HG02642 (cell line): ENCODE measurements around the gene RAD9A.

Experiments
- ATAC-seq: cut with Tn5 transposase; IDR thresholded peaks from one replicate; pipeline ENCODE4 v1.9.1; 2021; ENCODE audit warnings: mild to moderate bottlenecking; ENCODE audit not compliant: unreplicated experiment, poor library complexity

Gene RAD9A

DNA sequence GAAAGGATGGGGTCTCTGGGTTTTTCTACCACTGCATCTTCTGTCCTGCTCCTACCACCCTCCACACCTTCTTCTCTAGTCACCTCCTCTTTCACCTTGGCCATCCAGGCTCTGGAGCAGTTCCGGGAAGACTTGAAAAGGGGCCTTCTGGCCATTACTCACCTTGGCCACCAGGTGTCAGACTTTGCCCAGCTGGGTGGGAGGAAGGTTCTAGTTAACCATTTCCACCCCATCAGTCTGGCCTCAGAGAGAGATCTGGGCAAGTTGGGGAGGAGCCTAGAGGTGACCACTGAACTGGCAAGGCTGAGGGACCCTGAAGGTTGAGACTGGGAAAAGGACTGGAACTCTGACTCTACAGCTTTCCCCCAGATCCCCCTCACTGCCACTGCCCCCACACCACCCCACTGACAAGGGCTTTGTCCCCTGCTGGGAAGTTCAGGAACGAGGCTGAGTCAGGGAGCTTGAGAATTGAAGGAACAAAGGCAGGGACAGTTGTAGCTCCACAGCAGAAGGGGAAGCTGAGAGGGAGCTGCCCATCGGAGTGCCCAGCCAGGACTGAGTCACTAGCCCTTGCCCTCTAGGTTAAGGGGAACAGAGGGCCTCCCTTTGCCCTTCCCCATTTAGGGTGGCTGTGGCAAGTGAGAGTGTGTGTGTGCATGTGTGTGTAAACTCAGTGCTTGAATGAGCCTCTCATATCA is 34.8 kb upstream of the RAD9A start:
- no peak for ATAC-seq

DNA sequence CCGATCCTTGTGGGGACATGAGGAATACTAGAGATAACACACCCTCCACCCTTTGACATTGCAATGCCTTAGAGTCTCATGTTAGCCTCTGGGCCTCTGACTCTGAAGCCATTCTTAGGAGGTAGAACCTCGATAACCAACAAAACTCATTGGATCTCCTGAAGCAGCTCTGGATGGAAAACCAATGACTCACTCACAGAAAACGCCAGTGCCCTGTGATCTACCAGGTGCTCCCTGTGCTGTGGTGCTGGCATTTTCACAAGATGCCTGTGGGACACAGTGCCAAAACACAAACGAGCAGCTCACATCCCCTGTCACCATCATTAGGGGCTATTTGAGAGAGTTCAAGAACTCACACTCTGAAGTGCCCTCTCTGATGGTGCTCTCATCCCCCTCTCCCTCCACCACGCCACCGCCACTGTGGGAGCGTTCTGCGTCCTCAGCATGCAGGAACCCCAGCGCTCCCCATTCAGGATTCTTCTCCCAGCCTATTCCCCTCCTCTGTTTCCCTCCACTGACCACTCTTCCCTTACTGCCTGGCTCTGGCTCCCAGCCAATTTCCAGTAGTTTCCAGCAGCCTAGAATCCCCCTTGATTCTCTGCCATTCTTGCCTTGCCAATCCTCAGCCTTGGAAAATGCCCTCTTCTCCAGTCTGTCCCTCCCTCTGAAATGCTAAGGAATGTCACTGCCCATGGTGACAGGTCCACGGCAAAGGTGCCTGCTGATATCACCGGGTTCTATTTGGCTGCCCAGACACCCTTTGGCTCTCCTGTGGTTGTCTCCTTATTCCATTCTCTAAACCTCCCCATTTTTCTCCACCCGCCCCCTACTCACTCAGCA is 33.7 kb upstream of the RAD9A start:
- ATAC-seq: no peak

DNA sequence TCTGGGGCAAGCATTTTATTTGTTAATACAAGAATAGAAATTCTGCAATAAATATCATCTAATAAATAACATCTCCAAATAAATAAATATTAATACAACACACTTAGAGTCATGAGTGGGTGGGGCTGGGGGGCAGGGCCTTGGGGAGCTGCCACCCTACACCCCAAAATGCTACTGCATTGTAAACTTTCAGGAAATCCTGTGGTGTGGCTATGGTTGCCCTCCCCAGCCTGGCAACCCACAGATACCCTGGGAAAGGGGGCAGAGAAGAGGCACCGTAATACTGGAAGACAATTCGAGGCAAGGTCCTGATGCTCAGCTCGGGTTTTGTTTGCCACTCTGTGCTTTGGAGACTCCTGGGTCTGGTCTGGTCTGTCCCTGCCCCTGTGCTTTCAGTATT is 27.6 kb upstream of the RAD9A start:
- ATAC-seq: no peak

DNA sequence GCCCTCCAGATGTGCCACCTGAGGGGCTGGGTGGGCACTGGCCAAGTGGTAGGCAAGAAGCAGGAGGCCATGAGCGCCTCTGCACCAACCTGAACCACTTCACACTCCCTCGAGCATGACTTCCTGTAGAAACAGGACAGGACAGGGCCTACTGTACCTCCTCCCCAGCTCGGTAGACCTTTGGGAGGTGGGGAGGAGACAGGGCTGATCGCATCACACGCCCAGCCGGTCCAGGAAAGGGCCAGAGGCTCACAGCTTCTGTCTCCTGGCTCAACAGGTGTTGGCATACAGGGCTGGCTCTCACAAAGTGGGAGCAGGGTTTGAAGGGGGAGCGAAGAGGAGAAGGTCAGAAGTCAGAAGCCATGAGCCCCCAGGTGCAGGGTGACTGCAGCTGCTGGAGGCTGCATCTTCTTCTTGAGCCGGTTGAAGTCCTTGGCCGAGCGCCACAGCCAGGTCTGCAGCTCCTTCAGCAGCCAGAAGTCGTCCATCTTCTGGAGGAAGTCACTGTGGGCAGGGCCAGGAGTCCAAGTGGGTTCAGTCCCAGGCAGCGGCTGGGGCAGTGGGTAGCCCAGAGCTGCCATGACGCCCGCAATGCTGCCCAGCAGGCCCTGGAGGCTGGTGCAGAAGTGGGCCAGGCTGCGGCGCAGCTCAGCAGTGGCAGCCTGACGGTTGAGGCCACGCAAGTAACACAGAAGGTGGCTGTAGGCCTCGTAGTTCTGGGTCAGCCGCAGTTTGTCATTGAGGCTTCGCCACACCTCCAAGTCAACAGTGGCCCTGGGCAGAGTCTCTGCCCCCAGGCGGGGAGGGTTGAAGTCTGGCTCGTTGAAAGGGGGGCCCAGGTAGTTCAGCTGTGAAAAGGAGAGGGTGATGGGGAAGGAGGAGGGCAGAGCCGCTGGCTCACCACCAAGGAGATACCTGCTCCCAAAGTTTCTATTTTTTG is 26.7 kb upstream of the RAD9A start:
- ATAC-seq: no peak

GRCh38 chr11:67365736-67366444 is 25.9 kb upstream of the RAD9A start:
- ATAC-seq: no peak

DNA sequence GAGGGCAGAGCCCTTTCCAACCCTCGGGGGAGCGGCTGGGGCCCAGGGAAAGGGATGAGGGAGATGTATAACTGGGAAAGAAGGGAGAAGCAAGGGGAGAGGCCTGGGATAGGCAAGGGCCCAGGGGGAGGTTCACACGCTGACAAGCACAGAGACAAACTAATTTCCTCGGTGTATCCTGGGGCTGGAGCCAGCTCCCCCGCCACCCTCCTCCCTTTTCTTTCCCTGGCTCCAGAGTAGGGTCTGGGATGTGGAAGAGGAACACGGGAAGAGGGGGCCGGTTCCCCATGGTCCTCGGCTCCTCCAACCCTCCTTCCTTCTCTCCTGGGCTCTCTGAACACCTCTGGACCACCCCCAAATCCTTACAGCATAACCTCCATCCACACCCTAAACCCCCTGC is 25.2 kb upstream of the RAD9A start:
- ATAC-seq: no peak

DNA sequence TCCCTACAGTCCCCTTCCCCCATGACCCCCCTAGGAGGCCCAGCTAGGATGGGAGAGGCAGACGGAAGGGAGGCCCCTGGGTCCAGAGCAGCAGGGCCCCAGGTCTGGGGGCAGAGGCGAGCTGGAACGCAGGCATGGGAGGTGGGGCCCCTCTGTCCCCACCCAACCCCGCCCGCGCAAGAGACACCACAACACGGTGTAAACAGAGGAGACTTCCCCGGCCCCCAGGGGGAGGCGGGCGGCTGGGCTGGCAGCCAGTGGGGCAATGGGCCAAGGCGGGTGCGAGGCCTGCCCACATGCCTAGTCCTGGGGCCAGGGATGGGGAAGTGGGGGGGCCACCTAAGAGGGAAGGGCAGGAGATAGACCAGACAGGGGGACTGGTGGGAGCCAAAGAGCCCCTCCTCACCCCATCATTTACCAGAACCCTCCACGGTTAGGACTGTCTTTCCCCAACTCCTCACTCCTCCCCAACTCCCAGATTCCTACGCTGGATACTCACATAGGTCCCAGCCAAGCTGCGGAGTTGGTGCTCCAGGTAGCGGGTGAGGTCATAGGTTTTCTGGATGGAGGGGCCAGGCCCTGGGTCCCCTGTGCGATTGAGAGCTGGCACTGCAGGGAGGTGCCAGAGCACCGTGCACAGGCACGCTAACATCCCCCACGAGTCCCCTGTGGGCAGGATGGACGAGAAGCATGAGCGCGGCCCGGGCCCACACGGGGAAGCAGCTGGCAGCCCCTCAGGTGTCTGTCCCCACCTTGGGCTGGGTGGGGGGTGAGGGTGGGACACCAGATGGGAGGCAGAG is 24.6 kb upstream of the RAD9A start:
- ATAC-seq: no peak

DNA sequence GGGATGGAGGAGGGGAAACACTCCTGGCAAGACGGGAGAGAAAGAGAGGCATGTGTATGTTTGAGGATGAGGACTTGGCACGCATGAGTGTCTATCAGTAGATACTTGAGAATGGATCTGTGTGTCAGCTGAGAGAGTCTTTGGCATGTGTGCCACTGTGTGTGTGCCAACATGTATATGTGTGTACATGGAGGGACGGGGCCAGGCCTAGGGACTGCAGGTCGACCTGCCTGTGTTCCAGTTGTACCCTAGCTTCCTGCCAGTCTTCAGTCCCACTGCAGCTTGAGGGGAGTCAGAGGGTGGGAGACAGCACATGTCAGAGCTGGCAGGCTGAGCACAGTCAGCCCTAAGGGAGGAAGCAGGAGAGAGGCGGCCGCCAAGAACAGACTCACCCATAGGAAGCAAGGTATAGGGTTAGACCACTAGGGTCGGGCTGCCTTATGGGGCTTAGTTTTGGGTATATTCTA is 24.0 kb upstream of the RAD9A start:
- ATAC-seq: no peak

- ATAC-seq: no peak
These were observed 23.2 kb upstream of the RAD9A start for GRCh38 chr11:67368621-67369020.

DNA sequence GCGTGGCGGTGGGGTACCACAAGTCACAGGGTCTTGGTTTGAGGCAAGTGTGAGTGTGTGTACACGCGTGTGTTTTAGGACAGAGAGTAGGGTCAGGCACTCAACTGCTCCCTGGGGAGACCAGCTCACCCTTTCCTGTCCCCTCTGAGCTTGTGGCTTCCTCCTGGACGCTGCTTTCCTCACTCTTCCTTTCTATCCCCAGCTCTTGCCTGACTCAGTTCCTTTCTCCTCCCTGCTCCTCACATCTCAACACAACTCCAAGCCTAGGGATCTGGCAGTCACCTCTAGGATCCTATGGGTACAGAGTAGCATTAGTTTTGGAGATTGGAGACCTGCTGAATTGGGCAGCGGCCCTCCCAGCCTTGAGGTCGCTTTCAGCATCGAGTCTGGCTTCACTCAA is 22.5 kb upstream of the RAD9A start:
- no peak for ATAC-seq

DNA sequence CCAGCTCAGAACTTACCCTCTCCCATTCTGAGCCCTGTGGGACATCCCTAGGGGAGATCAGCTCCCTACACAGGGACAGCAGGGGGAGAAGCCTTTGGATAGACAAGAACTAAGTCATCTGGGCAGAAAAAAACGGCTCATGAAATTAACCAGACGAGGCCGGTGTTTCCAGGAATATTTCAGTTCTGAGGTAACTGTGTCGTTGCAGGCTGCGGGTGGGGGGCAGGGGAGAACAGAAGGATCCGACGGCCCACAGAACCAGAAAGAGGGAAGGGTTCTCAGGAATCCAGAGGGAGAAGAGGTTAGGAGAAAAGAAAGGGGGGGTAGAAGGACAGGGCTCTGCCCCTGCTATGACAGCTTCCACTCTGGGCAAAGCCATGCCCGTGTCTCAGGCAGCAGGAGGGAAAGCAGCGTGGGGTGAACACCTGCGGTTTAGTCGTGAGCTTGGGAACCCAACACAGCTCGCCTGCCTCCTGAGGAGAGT is 21.9 kb upstream of the RAD9A start:
- no peak for ATAC-seq

DNA sequence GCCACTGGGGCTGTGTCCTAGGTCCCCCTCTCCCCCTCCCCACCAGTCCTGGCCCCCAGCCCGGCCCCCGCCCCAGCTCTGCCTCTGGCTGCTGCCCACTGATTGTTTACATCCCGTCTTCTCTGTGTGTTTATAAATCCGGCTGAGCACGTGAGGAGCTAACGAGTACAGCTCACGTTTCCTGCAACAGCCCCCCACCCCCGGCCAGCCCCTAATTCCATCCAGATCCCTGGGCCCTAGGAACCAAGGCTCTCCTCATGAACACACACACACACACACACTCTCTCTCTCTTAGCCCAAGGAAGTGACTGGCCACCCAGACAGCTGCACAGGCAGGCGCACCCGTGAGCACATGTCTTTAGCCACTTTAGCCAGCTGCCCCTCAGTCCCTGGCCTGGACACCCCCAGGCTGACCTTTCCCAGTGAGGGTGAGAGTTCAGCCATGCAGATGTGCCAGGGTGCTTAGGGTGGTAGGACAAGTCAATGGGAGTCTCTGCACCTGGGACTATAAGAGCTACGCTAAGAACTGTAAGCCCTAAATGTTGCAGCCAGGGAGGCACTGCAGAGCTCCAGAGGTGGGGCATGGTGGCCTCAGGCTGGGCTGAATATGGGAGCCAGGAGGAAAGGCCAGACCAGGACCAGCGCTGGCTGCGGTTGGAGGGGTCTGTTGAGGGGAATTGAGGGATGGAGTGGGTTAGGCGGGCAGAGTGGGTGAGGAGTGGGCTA is 21.3 kb upstream of the RAD9A start:
- ATAC-seq: no peak

DNA sequence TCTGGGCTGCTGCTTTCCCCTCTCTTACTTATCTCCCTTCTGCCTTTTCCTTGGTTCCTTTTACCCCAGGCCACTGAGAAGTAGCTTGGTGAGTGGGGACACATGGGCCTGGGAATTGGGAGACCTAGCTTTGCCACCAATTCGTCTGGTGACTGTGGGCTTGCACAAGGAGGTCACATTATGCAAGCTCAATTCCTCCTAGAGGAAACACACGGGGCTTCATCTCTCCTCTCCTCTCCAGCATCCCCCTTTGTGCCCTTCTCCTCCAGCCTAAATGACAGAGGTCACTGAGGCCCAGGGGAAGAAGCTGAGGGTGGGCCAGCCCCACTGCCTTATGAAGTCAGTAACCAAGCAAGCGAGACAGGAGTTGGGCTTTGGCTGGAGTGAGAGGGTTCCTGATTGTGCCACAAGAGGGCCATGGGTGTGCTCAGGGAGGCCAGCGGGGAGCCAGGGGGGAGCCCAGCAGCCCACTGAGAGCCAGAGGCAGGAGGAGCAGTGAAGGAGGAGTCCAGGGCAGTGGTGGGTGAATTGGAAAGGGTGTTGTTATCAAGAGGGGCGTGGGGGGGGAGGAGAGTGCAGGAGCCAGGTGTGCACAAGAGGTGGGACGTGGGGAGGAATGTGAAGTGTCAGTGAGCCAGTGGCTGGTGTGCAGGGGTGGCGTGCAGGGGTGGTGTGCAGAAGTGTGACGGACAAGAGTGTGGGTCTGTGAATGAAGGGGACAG is 20.4 kb upstream of the RAD9A start:
- no peak for ATAC-seq

DNA sequence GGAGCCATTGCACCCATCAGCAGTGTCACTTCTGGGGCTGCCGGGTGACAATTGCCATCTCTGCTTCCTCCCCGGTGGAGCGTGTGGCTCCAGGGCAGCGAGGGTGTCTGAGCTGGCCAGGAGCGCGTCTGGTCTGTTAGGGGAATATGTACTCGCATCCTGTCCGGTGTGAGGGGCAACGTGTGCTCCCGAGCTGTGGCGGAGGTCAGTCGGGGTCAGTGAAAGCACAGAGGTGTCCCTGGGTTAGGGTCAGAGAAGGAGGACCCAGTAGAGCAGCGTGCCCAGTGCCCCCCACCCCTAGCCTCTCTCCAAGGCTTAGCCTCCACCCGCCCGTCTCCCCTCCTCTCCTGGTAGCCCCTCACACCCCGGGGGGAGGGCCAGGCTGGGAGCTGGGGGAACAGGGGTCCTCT is 19.9 kb upstream of the RAD9A start:
- ATAC-seq: no peak

GRCh38 chr11:67372321-67372992 is 19.3 kb upstream of the RAD9A start:
- ATAC-seq: peak; percentile 24

GRCh38 chr11:67372993-67373647 is 18.7 kb upstream of the RAD9A start, which contains the start of gene CLCF1:
Gene CLCF1, minus strand, starts transcription at chr11:67373598. Its CDS starts 59 bp downstream, at chr11:67373539.
- ATAC-seq: peak; percentile 29
